Activated gamma-delta T cell (primary cell): ENCODE data around the gene POU5F1.

ENCODE experiments used
- DNase-seq: peaks from one replicate; lab custom pipeline; 2025; lab: John Stamatoyannopoulos, UW

POU5F1 gene

DNA sequence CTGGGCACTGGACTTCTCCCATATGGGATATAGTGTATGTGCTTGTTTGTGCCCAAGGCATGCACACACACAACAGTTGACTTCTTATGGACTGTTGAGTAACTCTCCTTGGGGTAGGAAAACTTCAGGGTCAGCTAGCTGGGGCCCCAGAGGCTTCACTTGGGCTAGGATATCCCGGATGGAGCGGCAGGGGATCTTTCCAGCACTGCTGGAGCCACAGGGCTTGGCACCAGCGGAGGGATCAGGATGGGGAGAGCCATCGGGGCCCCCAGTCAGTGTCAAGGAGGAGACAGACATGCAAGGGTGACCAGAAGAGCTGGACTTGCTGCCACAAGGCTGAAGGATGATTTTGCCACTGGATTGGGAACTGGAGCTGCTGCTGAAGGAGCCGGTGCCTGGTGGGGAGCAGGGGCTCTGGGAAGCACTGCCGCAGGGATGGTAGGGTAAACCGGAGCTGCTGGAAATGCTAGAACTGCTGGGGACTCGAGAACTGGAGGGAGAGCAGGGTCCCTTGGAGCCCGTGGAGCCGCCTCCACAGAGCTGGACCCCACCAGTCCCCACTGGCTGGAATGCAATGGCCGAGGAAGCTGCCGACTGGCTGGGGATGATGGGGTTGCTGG, 54.4 kb downstream of the POU5F1 start:
- no peak for DNase-seq

DNA sequence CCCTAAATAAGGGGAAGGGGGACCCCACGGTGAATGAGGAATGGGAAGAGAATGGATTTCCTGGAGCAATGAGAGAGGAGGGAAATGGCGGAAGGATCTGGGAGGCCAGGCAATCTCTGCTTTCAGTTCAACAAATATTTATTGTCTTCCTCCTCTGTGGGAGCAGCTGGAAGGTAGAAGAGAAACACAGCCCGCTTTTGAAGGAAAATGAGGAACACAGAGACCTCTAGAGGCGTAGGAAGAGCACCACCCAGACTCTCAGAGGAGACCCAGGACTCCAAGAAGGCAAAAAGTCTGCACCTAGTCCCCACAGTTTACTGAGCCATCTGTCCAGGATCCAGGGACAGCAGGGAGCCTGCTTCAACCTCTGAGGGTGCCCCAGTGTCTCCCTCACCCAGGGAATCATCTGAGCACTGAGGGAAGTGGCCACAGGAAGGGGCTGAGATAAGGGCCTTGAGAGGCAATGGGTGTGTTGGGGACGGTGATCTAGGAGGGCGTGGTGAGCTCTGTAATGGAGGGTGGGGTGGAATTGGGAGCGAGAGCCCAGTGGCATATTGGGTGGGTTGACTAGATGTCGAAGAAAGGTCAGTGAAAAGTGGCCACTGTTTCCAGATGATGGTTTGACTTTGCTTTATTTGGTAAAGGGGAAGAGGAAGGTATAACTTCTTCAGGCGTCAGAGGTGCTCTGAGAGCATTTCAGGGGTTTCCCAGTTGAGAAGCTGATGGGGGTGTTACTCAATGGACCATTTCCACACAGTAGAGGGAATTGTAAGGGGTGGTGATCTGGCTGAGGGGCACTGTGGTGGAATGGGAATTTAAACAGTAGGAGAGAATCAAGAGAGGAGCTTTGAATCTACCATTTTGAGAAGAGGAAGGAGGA, 55.3 kb downstream of the POU5F1 start:
- no peak for DNase-seq

DNA sequence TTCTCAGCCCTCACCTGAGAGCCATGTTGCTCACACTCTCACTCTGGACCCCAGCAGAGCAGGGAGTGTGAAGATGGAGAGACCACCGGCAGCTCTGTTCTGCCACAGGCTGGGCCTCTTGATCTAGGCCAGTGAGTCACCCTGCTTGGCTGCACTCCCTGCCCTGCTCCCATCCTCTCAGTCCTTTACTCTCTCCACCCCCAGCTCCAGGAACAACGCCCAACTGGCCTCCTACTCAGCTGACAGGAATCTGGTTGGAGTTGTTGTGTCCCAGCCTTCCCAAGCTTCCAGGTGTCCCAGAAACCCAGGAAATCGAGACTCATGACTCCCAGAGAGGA, 56.0 kb downstream of the POU5F1 start, which contains the start of gene PSORS1C1:
PSORS1C1 (plus strand) TSS at position 260 of the 338 bp plus-strand sequence. CDS start 14,833 bp downstream, outside the sequence.
- DNase-seq = no peak
